GM23248 (cell line): ENCODE data around the gene ZMPSTE24. TPM values are rescaled to one million over a fixed set of nuclear protein-coding genes. Genes with fewer than 3 reads are reported as not detected.

Source experiments
- DNase-seq: peaks from one replicate; pipeline ENCODE4 v3.0.0-alpha.2; 2015
- H2AFZ ChIP-seq: fragments of 200-600 bp; sonication (generic); 2 replicates; pipeline ENCODE4 v1.6.1; 2016; ENCODE audit warnings: antibody characterized with exemption
- H3F3A ChIP-seq: fragments of 200-600 bp; sonication (generic); 2 replicates; pipeline ENCODE4 v1.6.1; 2016; ENCODE audit warnings: mild to moderate bottlenecking, antibody characterized with exemption, mixed run types; ENCODE audit not compliant: insufficient read depth
- H3K27ac ChIP-seq: fragments of 200-600 bp; sonication (generic); 2 replicates; pipeline ENCODE4 v1.5.1; 2016; ENCODE audit warnings: mild to moderate bottlenecking
- H3K27me3 ChIP-seq: fragments of 200-600 bp; sonication (generic); replicated peaks from 2 replicates; pipeline ENCODE4 v1.6.1; 2016; ENCODE audit warnings: mild to moderate bottlenecking; ENCODE audit not compliant: insufficient read depth
- H3K36me3 ChIP-seq: fragments of 200-600 bp; sonication (generic); 2 replicates; pipeline ENCODE4 v1.6.1; 2016; ENCODE audit warnings: low read depth, mild to moderate bottlenecking
- H3K4me1 ChIP-seq: fragments of 200-600 bp; sonication (generic); 2 replicates; pipeline ENCODE4 v1.6.1; 2016; ENCODE audit warnings: mild to moderate bottlenecking; ENCODE audit not compliant: insufficient read depth
- H3K4me2 ChIP-seq: fragments of 200-600 bp; sonication (generic); one replicate; pipeline ENCODE4 v1.6.1; 2016; ENCODE audit warnings: mild to moderate bottlenecking; ENCODE audit not compliant: unreplicated experiment
- H3K4me3 ChIP-seq: fragments of 200-600 bp; sonication (generic); 2 replicates; pipeline ENCODE4 v1.5.1; 2016; ENCODE audit warnings: mild to moderate bottlenecking
- H3K79me2 ChIP-seq: fragments of 200-600 bp; sonication (generic); 2 replicates; pipeline ENCODE4 v1.6.1; 2016; ENCODE audit warnings: mild to moderate bottlenecking; ENCODE audit not compliant: insufficient read depth
- H3K9ac ChIP-seq: fragments of 200-600 bp; sonication (generic); 2 replicates; pipeline ENCODE4 v1.6.1; 2016; ENCODE audit warnings: mild to moderate bottlenecking
- H3K9me2 ChIP-seq: fragments of 200-600 bp; sonication (generic); 2 replicates; pipeline ENCODE4 v1.6.1; 2016; ENCODE audit warnings: mixed run types, mild to moderate bottlenecking, moderate library complexity; ENCODE audit not compliant: insufficient read depth
- H3K9me3 ChIP-seq: fragments of 200-600 bp; sonication (generic); one replicate; pipeline ENCODE4 v1.6.1; 2017; ENCODE audit warnings: low read depth
- H4K20me1 ChIP-seq: fragments of 200-600 bp; sonication (generic); 2 replicates; pipeline ENCODE4 v1.6.0; 2016; ENCODE audit not compliant: insufficient read depth
- EZH2 ChIP-seq: fragments of 200-600 bp; sonication (generic); IDR thresholded peaks from 2 replicates; pipeline ENCODE4 v1.6.1; 2018; ENCODE audit warnings: antibody characterized with exemption, mild to moderate bottlenecking; ENCODE audit not compliant: insufficient read depth, poor library complexity, severe bottlenecking
- EZH2phosphoT487 ChIP-seq: fragments of 200-600 bp; sonication (generic); IDR thresholded peaks from 2 replicates; pipeline ENCODE4 v1.6.1; 2018; ENCODE audit warnings: antibody characterized with exemption, moderate library complexity, mild to moderate bottlenecking, low read depth; ENCODE audit not compliant: insufficient read depth
- WGBS, 2 experiments: methylation state at CpG; one replicate each; pipeline ENCODE4 v1.1.6; 2015 to 2017; ENCODE audit warnings: low lambda C conversion rate in 2 of 2, low coverage in 1 of 2; ENCODE audit errors: missing lambda C conversion rate in 2 of 2; 5-methylcytosine and 5-hydroxymethylcytosine counted together
- in situ Hi-C: fragments of 300-500 bp; cut with MboI; formaldehyde crosslinking; loops from 2 replicates; pipeline ENCODE4 v1.15.0; 2020
- polyA plus RNA-seq: library from polyadenylated mRNA; unstranded; fragments of >200 nt; fragmentation: Nextera tagmentation; extraction: Ambion mirVana; gene quantifications from 2 replicates; pipeline ENCODE4 v1.2.1, GENCODE V29; 2016
- total RNA-seq: library from RNA; depleted of rRNA; stranded (reverse); fragments of >200 nt; shearing (Covaris generic); gene quantifications from 2 replicates; pipeline ENCODE4 v1.2.3, GENCODE V29; 2014

Gene ZMPSTE24
- total and polyA plus RNA-seq, 2 experiments from 2014 or later, result 63.2 to 79.9 TPM

DNA sequence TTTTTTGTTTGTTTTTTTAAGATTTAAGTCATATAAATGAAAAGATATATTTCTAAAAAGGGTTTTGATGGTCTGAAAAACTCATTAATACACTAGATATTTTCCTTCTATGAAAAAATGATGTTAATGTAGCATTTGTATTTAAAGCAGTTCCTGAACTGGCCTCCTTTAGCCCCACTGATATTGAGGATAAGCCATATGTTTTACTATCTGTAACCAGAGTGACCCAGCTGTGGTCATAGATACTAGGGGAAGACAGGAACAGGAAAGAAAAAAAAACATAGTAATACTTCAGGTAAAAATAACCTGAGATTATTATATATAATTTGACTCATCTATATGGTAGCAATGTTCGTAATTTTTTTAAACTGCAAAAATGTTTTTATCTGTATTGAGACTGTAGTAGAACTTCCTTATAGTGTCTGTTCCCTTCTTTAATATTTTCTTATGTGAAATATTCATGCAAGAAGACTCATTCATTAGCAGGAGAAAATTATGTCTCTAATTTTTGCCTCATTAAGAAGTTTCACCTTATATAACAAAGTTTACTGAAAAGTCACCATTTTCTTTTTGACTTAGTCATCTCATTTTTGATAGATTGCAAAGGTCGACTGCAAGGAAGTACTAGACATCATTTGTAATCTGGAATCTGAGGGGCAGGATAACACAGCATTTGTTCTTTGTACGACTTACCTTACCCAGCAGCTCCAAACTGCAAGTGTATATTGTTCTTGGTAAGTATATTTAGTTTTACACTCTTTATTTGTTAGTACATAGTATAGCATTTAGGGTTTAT is 35.9 kb upstream of the ZMPSTE24 start:
- WGBS, 2 experiments, result 72 to 78% methylated on average over 3 of the region's 3 CpGs
- in situ Hi-C loops, result no loop called here
- no peaks in the 10 kb centered on the region for H3F3A ChIP-seq
- H3K9me3 ChIP-seq, result no peaks in the 10 kb centered on the region
- no peak overlapping the region for H3K9ac ChIP-seq
- H3K36me3 ChIP-seq, result peaks cover 13% of the 10 kb centered on the region; the same call in 1 of the 2 replicates
- no peak overlapping the region for H3K27ac ChIP-seq
- peaks cover 73% of the 10 kb centered on the region for H3K79me2 ChIP-seq
- no peak for DNase-seq
- no peak overlapping the region for H2AFZ ChIP-seq
- H3K27me3 ChIP-seq, result no peaks in the 10 kb centered on the region
- H3K9me2 ChIP-seq, result no peaks in the 10 kb centered on the region
- H4K20me1 ChIP-seq, result no peaks in the 10 kb centered on the region
- H3K4me2 ChIP-seq, result no peak overlapping the region
- TF ChIP-seq EZH2, result no peak
- TF ChIP-seq EZH2phosphoT487, result no peak
- no peaks in the 10 kb centered on the region for H3K4me1 ChIP-seq
- H3K4me3 ChIP-seq, result no peak overlapping the region

GRCh38 chr1:40224040-40224439 is 34.0 kb upstream of the ZMPSTE24 start:
- 93 to 99% methylated on average over 6 of the region's 6 CpGs for WGBS, 2 experiments
- DNase-seq, result no peak
- Histone ChIP-seq H3K36me3 (peaks cover 17% of the 10 kb centered on the region; the same call in 1 of the 2 replicates), H3K4me3 (no peak overlapping the region), H3K9ac (no peak overlapping the region), H3K4me2 (no peak overlapping the region), H3K27ac (no peak overlapping the region), H2AFZ (no peak overlapping the region), H4K20me1 (no peaks in the 10 kb centered on the region), H3K79me2 (peaks cover 73% of the 10 kb centered on the region), H3K27me3 (no peaks in the 10 kb centered on the region), H3K4me1 (no peaks in the 10 kb centered on the region), H3K9me3 (no peaks in the 10 kb centered on the region), H3F3A (no peaks in the 10 kb centered on the region), H3K9me2 (no peaks in the 10 kb centered on the region)
- in situ Hi-C loops, result no loop called here
- TF ChIP-seq EZH2phosphoT487 (no peak), EZH2 (no peak)

DNA sequence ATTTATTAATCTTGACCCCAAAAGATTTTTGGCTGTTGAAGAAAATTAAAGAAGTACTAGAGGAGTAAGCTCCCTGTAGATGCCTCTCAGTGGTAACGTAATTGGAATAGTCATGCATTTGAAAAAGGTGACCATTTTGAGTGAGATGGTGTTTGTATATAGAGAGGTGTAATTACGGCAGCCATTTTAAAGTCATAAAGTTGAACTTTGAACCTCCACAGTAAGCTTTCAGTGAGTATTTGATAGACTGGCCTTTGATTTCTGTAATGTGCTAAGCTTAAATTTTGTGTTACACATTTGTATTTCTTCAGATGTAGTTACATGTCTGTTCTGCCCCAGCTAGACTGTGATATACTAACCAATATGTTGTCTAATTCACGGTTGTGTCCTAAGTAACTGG is 31.8 kb upstream of the ZMPSTE24 start:
- H3K27ac ChIP-seq, result no peak overlapping the region
- 0 out of 2 replicates have a peak, but pooled peaks cover 4% of the 10 kb centered on the region for H3F3A ChIP-seq
- TF ChIP-seq EZH2phosphoT487, result no peak
- no peak for TF ChIP-seq EZH2
- no peaks in the 10 kb centered on the region for H3K4me1 ChIP-seq
- H3K4me2 ChIP-seq, result no peak overlapping the region
- in situ Hi-C loops, result no loop called here
- H3K9me2 ChIP-seq, result no peaks in the 10 kb centered on the region
- no peaks in the 10 kb centered on the region for H3K9me3 ChIP-seq
- H3K79me2 ChIP-seq, result peaks cover 64% of the 10 kb centered on the region
- no peaks in the 10 kb centered on the region for H3K27me3 ChIP-seq
- WGBS, 2 experiments, result 97 to 100% methylated on average over 3 of the region's 3 CpGs
- H3K9ac ChIP-seq, result no peak overlapping the region
- peaks cover 23% of the 10 kb centered on the region for H3K36me3 ChIP-seq
- no peak for DNase-seq
- no peak overlapping the region for H2AFZ ChIP-seq
- no peaks in the 10 kb centered on the region for H4K20me1 ChIP-seq
- no peak overlapping the region for H3K4me3 ChIP-seq

- Histone ChIP-seq H3K4me2 (no peak overlapping the region), H2AFZ (no peak overlapping the region), H3K27me3 (no peaks in the 10 kb centered on the region), H3K79me2 (peaks cover 65% of the 10 kb centered on the region), H3K4me1 (no peaks in the 10 kb centered on the region), H3K4me3 (no peak overlapping the region), H3K9me3 (no peaks in the 10 kb centered on the region), H3K9me2 (no peaks in the 10 kb centered on the region; the same call in 1 of the 2 replicates), H3K9ac (no peak overlapping the region), H3F3A (0 out of 2 replicates have a peak, but pooled peaks cover 6% of the 10 kb centered on the region), H4K20me1 (no peaks in the 10 kb centered on the region; the same call in 1 of the 2 replicates), H3K36me3 (peaks cover 63% of the 10 kb centered on the region), H3K27ac (no peak overlapping the region)
- in situ Hi-C loops, result no loop called here
- DNase-seq, result no peak
- 96 to 98% methylated on average over 4 of the region's 4 CpGs for WGBS, 2 experiments
- TF ChIP-seq EZH2, result no peak
- TF ChIP-seq EZH2phosphoT487, result no peak
These were observed 25.6 kb upstream of the ZMPSTE24 start for GRCh38 chr1:40232444-40232843.
